ENCODE measurements around the gene PMM2. TPM values are rescaled to one million over a fixed set of nuclear protein-coding genes. Genes with fewer than 3 reads are reported as not detected.

Gene PMM2
- total and polyA plus RNA-seq, 2 experiments from 2014 or later = 38.2 to 60.4 TPM

DNA sequence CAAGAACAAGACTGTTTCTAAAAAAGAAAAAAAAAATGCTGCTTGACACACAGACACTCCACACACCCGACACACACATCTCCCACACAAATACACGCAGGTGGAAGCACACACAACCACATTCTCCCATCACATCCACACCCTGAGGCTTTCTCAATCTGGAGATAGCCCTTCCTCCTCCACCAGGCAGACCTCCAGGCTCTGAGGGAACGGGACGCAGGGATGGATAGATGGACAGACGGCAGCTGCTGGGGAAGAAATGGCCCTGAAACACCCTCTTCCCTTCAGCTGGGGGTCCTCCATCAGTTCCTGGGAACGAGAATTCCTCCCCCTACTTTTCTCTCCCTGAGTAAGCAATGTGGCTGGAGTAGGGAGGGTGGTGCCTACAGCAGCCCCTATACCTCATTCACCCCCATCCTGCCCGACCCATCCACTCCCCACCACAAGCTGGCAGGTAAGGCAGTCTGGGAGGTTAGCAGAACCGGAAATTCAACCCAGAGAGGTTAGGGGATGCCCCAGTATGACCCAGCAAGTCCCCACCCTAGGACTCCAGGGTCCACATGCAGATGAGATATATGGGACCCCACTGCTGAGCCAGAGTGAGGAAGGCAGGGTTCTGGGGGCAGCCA is 80.4 kb downstream of the PMM2 start (continued):
- TF ChIP-seq ZNF462 (CRISPR knock-in tag; IDR thresholded peaks at IDR 0.05) = no peak
- no peak for TF ChIP-seq CTCF (conservative IDR thresholded peaks at IDR 0.05; ENCODE audit: low read depth in 2 of 2)
- no peak for TF ChIP-seq CREB1 (CRISPR knock-in tag; IDR thresholded peaks at IDR 0.05; ENCODE audit: low read depth)
- TF ChIP-seq STAT1 (IDR thresholded peaks at IDR 0.05; ENCODE audit: unreplicated experiment) = no peak
- TF ChIP-seq, protein P1, sequence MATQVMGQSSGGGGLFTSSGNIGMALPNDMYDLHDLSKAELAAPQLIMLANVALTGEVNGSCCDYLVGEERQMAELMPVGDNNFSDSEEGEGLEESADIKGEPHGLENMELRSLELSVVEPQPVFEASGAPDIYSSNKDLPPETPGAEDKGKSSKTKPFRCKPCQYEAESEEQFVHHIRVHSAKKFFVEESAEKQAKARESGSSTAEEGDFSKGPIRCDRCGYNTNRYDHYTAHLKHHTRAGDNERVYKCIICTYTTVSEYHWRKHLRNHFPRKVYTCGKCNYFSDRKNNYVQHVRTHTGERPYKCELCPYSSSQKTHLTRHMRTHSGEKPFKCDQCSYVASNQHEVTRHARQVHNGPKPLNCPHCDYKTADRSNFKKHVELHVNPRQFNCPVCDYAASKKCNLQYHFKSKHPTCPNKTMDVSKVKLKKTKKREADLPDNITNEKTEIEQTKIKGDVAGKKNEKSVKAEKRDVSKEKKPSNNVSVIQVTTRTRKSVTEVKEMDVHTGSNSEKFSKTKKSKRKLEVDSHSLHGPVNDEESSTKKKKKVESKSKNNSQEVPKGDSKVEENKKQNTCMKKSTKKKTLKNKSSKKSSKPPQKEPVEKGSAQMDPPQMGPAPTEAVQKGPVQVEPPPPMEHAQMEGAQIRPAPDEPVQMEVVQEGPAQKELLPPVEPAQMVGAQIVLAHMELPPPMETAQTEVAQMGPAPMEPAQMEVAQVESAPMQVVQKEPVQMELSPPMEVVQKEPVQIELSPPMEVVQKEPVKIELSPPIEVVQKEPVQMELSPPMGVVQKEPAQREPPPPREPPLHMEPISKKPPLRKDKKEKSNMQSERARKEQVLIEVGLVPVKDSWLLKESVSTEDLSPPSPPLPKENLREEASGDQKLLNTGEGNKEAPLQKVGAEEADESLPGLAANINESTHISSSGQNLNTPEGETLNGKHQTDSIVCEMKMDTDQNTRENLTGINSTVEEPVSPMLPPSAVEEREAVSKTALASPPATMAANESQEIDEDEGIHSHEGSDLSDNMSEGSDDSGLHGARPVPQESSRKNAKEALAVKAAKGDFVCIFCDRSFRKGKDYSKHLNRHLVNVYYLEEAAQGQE (IDR thresholded peaks at IDR 0.05; ENCODE audit: unreplicated experiment) = no peak
- TF ChIP-seq NANOG (IDR thresholded peaks at IDR 0.05; ENCODE audit: borderline replicate concordance) = no peak
- TF ChIP-seq JUNB (IDR thresholded peaks at IDR 0.05; ENCODE audit: unreplicated experiment) = no peak
- TF ChIP-seq EZH2 (IDR thresholded peaks at IDR 0.05; ENCODE audit: low read depth, unreplicated experiment) = no peak
- no peak for TF ChIP-seq POLR2AphosphoS5 (IDR thresholded peaks at IDR 0.05; ENCODE audit: low read depth)
- TF ChIP-seq ZNF331 (CRISPR knock-in tag; IDR thresholded peaks at IDR 0.05; ENCODE audit: low read depth) = no peak
